ENCODE results near the gene ZACN. TPM values are rescaled to one million over a fixed set of nuclear protein-coding genes. Genes with fewer than 3 reads are reported as not detected.

The ZACN gene
- total and polyA plus RNA-seq, 2 experiments from 2014 or later, result 0.85 TPM; not detected in 1

GRCh38 chr17:76125922-76126321 is 46.9 kb downstream of the ZACN start:
- Histone ChIP-seq H3K4me2 (ENCODE audit: unreplicated experiment) (no peak overlapping the region), H3F3A (ENCODE audit: insufficient read depth) (no peaks in the 10 kb centered on the region), H3K27ac (no peak overlapping the region), H3K9ac (no peak overlapping the region), H3K9me3 (ENCODE audit: low read depth) (no peaks in the 10 kb centered on the region), H3K36me3 (ENCODE audit: low read depth) (no peaks in the 10 kb centered on the region), H2AFZ (no peak overlapping the region), H3K79me2 (ENCODE audit: insufficient read depth) (no peaks in the 10 kb centered on the region), H3K4me1 (ENCODE audit: insufficient read depth) (no peaks in the 10 kb centered on the region), H4K20me1 (ENCODE audit: insufficient read depth) (no peaks in the 10 kb centered on the region), H3K9me2 (ENCODE audit: insufficient read depth) (no peaks in the 10 kb centered on the region), H3K4me3 (no peak overlapping the region), H3K27me3 (replicated peaks; ENCODE audit: insufficient read depth) (peaks cover 5% of the 10 kb centered on the region; the same call in 1 of the 2 replicates)
- 90 to 96% methylated on average over 1 of the region's 1 CpG for WGBS, 2 experiments (ENCODE audit: low coverage in 1 of 2, low lambda C conversion rate in 2 of 2, missing lambda C conversion rate in 2 of 2)
- in situ Hi-C loops (cut with MboI), result no loop called here
- DNase-seq, result no peak
- TF ChIP-seq EZH2 (IDR thresholded peaks at IDR 0.05; ENCODE audit: insufficient read depth, poor library complexity, severe bottlenecking) (no peak), EZH2phosphoT487 (IDR thresholded peaks at IDR 0.05; ENCODE audit: insufficient read depth, low read depth) (no peak)

- in situ Hi-C loops (cut with MboI), result no loop called here
- TF ChIP-seq EZH2phosphoT487 (IDR thresholded peaks at IDR 0.05; ENCODE audit: insufficient read depth, low read depth) (no peak), EZH2 (IDR thresholded peaks at IDR 0.05; ENCODE audit: insufficient read depth, poor library complexity, severe bottlenecking) (no peak)
Measured at GRCh38 chr17:76130473-76130872, 51.5 kb downstream of the ZACN start.

GRCh38 chr17:76131051-76131691 is 52.2 kb downstream of the ZACN start:
- Histone ChIP-seq H3K4me1 (ENCODE audit: insufficient read depth) (no peaks in the 10 kb centered on the region), H3K9ac (no peak overlapping the region), H3K4me3 (no peak overlapping the region), H3K79me2 (ENCODE audit: insufficient read depth) (no peaks in the 10 kb centered on the region), H3K27ac (no peak overlapping the region), H2AFZ (no peak overlapping the region), H3K4me2 (ENCODE audit: unreplicated experiment) (no peak overlapping the region), H4K20me1 (ENCODE audit: insufficient read depth) (no peaks in the 10 kb centered on the region), H3K27me3 (replicated peaks; ENCODE audit: insufficient read depth) (peaks cover 24% of the 10 kb centered on the region), H3K9me2 (ENCODE audit: insufficient read depth) (no peaks in the 10 kb centered on the region), H3K36me3 (ENCODE audit: low read depth) (no peaks in the 10 kb centered on the region), H3F3A (ENCODE audit: insufficient read depth) (no peaks in the 10 kb centered on the region), H3K9me3 (ENCODE audit: low read depth) (no peaks in the 10 kb centered on the region)
- TF ChIP-seq EZH2phosphoT487 (IDR thresholded peaks at IDR 0.05; ENCODE audit: insufficient read depth, low read depth) (no peak), EZH2 (IDR thresholded peaks at IDR 0.05; ENCODE audit: insufficient read depth, poor library complexity, severe bottlenecking) (no peak)
- in situ Hi-C loops (cut with MboI), result no loop called here
- WGBS, 2 experiments (ENCODE audit: low coverage in 1 of 2, low lambda C conversion rate in 2 of 2, missing lambda C conversion rate in 2 of 2), result 34 to 35% methylated on average over 21 of the region's 21 CpGs
- no peak for DNase-seq

More at GRCh38 chr17:76130473-76130872, 51.5 kb downstream of the ZACN start:
- Histone ChIP-seq H3K36me3 (ENCODE audit: low read depth) (no peaks in the 10 kb centered on the region), H3K4me1 (ENCODE audit: insufficient read depth) (no peaks in the 10 kb centered on the region), H3K9me3 (ENCODE audit: low read depth) (no peaks in the 10 kb centered on the region), H3K27ac (no peak overlapping the region), H3K9me2 (ENCODE audit: insufficient read depth) (no peaks in the 10 kb centered on the region), H3F3A (ENCODE audit: insufficient read depth) (no peaks in the 10 kb centered on the region), H4K20me1 (ENCODE audit: insufficient read depth) (no peaks in the 10 kb centered on the region), H3K9ac (no peak overlapping the region), H2AFZ (no peak overlapping the region), H3K4me3 (no peak overlapping the region), H3K27me3 (replicated peaks; ENCODE audit: insufficient read depth) (peaks cover 24% of the 10 kb centered on the region), H3K79me2 (ENCODE audit: insufficient read depth) (no peaks in the 10 kb centered on the region), H3K4me2 (ENCODE audit: unreplicated experiment) (no peak overlapping the region)
- WGBS, 2 experiments (ENCODE audit: low coverage in 1 of 2, low lambda C conversion rate in 2 of 2, missing lambda C conversion rate in 2 of 2), result 45 to 53% methylated on average over 12 to 13 of the region's 13 CpGs
- DNase-seq, result no peak

GRCh38 chr17:76131692-76132573 is 53.0 kb downstream of the ZACN start:
- H3F3A ChIP-seq (ENCODE audit: insufficient read depth), result no peaks in the 10 kb centered on the region

More at GRCh38 chr17:76131692-76132573, 53.0 kb downstream of the ZACN start:
- Histone ChIP-seq H3K79me2 (ENCODE audit: insufficient read depth) (no peaks in the 10 kb centered on the region), H2AFZ (no peak overlapping the region), H4K20me1 (ENCODE audit: insufficient read depth) (no peaks in the 10 kb centered on the region), H3K36me3 (ENCODE audit: low read depth) (no peaks in the 10 kb centered on the region), H3K9ac (no peak overlapping the region), H3K4me2 (ENCODE audit: unreplicated experiment) (no peak overlapping the region), H3K27me3 (replicated peaks; ENCODE audit: insufficient read depth) (peaks cover 30% of the 10 kb centered on the region), H3K4me3 (no peak overlapping the region), H3K4me1 (ENCODE audit: insufficient read depth) (no peaks in the 10 kb centered on the region), H3K9me3 (ENCODE audit: low read depth) (no peaks in the 10 kb centered on the region), H3K27ac (no peak overlapping the region), H3K9me2 (ENCODE audit: insufficient read depth) (no peaks in the 10 kb centered on the region)
- no peak for DNase-seq
- no peak for TF ChIP-seq EZH2phosphoT487 (IDR thresholded peaks at IDR 0.05; ENCODE audit: insufficient read depth, low read depth)
- no peak for TF ChIP-seq EZH2 (IDR thresholded peaks at IDR 0.05; ENCODE audit: insufficient read depth, poor library complexity, severe bottlenecking)
- WGBS, 2 experiments (ENCODE audit: low coverage in 1 of 2, low lambda C conversion rate in 2 of 2, missing lambda C conversion rate in 2 of 2), result 42 to 50% methylated on average over 17 to 21 of the region's 21 CpGs
- in situ Hi-C loops (cut with MboI), result no loop called here

Small RNAs within 50 kb of the gene (microRNA-seq; reads per million reads assigned to microRNA genes)
- gene MIR6868 (ENCODE audit: borderline number of aligned reads), result not detected

Small RNAs within 50 kb of the gene (small RNA-seq; reads per million reads assigned to genes)
- not detected for gene MIR6868 (ENCODE audit: low read depth, low replicate concordance)

Other genes with a start within 250 kb of the ZACN start
- under 0.01 and 0.65 TPM in 2 replicates for gene UNC13D, start 234.8 kb upstream of the ZACN start, total RNA-seq (2014; rRNA removed; shearing (Covaris generic))
- 0.06 TPM in 1 of 2 replicates, not detected in the other for gene UNC13D, start 234.8 kb upstream of the ZACN start, polyA plus RNA-seq (2016; fragmentation: Nextera tagmentation; extraction: Ambion mirVana)
- gene WBP2, start 223.8 kb upstream of the ZACN start, total RNA-seq (2014; rRNA removed; shearing (Covaris generic)), result 17.4 and 22.9 TPM in 2 replicates
- 59.4 and 64.8 TPM in 2 replicates for gene WBP2, start 223.8 kb upstream of the ZACN start, polyA plus RNA-seq (2016; fragmentation: Nextera tagmentation; extraction: Ambion mirVana)
- gene TRIM47, start 200.6 kb upstream of the ZACN start, total RNA-seq (2014; rRNA removed; shearing (Covaris generic)), result 1.4 and 2.4 TPM in 2 replicates
- 1.2 and 2.0 TPM in 2 replicates for gene TRIM47, start 200.6 kb upstream of the ZACN start, polyA plus RNA-seq (2016; fragmentation: Nextera tagmentation; extraction: Ambion mirVana)
- gene TRIM65, start 182.2 kb upstream of the ZACN start, total RNA-seq (2014; rRNA removed; shearing (Covaris generic)), result 24.2 and 25.7 TPM in 2 replicates
- 9.9 and 10.2 TPM in 2 replicates for gene TRIM65, start 182.2 kb upstream of the ZACN start, polyA plus RNA-seq (2016; fragmentation: Nextera tagmentation; extraction: Ambion mirVana)
- gene MRPL38, start 174.3 kb upstream of the ZACN start, total RNA-seq (2014; rRNA removed; shearing (Covaris generic)), result 18.8 and 36.9 TPM in 2 replicates
- gene MRPL38, start 174.3 kb upstream of the ZACN start, polyA plus RNA-seq (2016; fragmentation: Nextera tagmentation; extraction: Ambion mirVana), result 51.9 and 58.4 TPM in 2 replicates
- 8.3 and 16.6 TPM in 2 replicates for gene FBF1, start 138.1 kb upstream of the ZACN start, total RNA-seq (2014; rRNA removed; shearing (Covaris generic))
- 4.3 TPM in 2 replicates for gene FBF1, start 138.1 kb upstream of the ZACN start, polyA plus RNA-seq (2016; fragmentation: Nextera tagmentation; extraction: Ambion mirVana)
- 27.6 and 36.3 TPM in 2 replicates for gene ACOX1, start 100.0 kb upstream of the ZACN start, total RNA-seq (2014; rRNA removed; shearing (Covaris generic))
- gene ACOX1, start 100.0 kb upstream of the ZACN start, polyA plus RNA-seq (2016; fragmentation: Nextera tagmentation; extraction: Ambion mirVana), result 17.4 and 20.5 TPM in 2 replicates
- gene TEN1, start 99.9 kb upstream of the ZACN start, total RNA-seq (2014; rRNA removed; shearing (Covaris generic)), result 18.2 and 19.5 TPM in 2 replicates
- 21.2 and 23.1 TPM in 2 replicates for gene TEN1, start 99.9 kb upstream of the ZACN start, polyA plus RNA-seq (2016; fragmentation: Nextera tagmentation; extraction: Ambion mirVana)
- 0.43 and 1.5 TPM in 2 replicates for gene CDK3, start 78.3 kb upstream of the ZACN start, total RNA-seq (2014; rRNA removed; shearing (Covaris generic))
- 1.9 and 2.0 TPM in 2 replicates for gene CDK3, start 78.3 kb upstream of the ZACN start, polyA plus RNA-seq (2016; fragmentation: Nextera tagmentation; extraction: Ambion mirVana)
- not detected in 2 replicates for gene EVPL, start 51.9 kb upstream of the ZACN start, total RNA-seq (2014; rRNA removed; shearing (Covaris generic))
- gene EVPL, start 51.9 kb upstream of the ZACN start, polyA plus RNA-seq (2016; fragmentation: Nextera tagmentation; extraction: Ambion mirVana), result not detected in 2 replicates
- 28.8 and 38.2 TPM in 2 replicates for gene SRP68, start 6.7 kb upstream of the ZACN start, total RNA-seq (2014; rRNA removed; shearing (Covaris generic))
- gene SRP68, start 6.7 kb upstream of the ZACN start, polyA plus RNA-seq (2016; fragmentation: Nextera tagmentation; extraction: Ambion mirVana), result 69.8 and 76.5 TPM in 2 replicates
- not detected in 2 replicates for gene GALR2, start 4.4 kb upstream of the ZACN start, total RNA-seq (2014; rRNA removed; shearing (Covaris generic))
- gene GALR2, start 4.4 kb upstream of the ZACN start, polyA plus RNA-seq (2016; fragmentation: Nextera tagmentation; extraction: Ambion mirVana), result 0.18 TPM in 1 of 2 replicates, not detected in the other
- 88.0 and 101 TPM in 2 replicates for gene EXOC7, start 24.6 kb downstream of the ZACN start, total RNA-seq (2014; rRNA removed; shearing (Covaris generic))
- gene EXOC7, start 24.6 kb downstream of the ZACN start, polyA plus RNA-seq (2016; fragmentation: Nextera tagmentation; extraction: Ambion mirVana), result 98.6 and 101 TPM in 2 replicates
- gene FOXJ1, start 62.1 kb downstream of the ZACN start, total RNA-seq (2014; rRNA removed; shearing (Covaris generic)), result not detected in 2 replicates
- not detected in 2 replicates for gene FOXJ1, start 62.1 kb downstream of the ZACN start, polyA plus RNA-seq (2016; fragmentation: Nextera tagmentation; extraction: Ambion mirVana)
- gene RNF157, start 161.3 kb downstream of the ZACN start, total RNA-seq (2014; rRNA removed; shearing (Covaris generic)), result 4.0 TPM in 1 of 2 replicates, not detected in the other
- 0.31 TPM in 1 of 2 replicates, not detected in the other for gene RNF157, start 161.3 kb downstream of the ZACN start, polyA plus RNA-seq (2016; fragmentation: Nextera tagmentation; extraction: Ambion mirVana)
- gene UBALD2, start 186.2 kb downstream of the ZACN start, total RNA-seq (2014; rRNA removed; shearing (Covaris generic)), result 5.6 and 6.4 TPM in 2 replicates
- 0.56 and 1.2 TPM in 2 replicates for gene UBALD2, start 186.2 kb downstream of the ZACN start, polyA plus RNA-seq (2016; fragmentation: Nextera tagmentation; extraction: Ambion mirVana)
- 3.7 and 4.0 TPM in 2 replicates for gene QRICH2, start 229.1 kb downstream of the ZACN start, total RNA-seq (2014; rRNA removed; shearing (Covaris generic))
- 1.3 and 1.5 TPM in 2 replicates for gene QRICH2, start 229.1 kb downstream of the ZACN start, polyA plus RNA-seq (2016; fragmentation: Nextera tagmentation; extraction: Ambion mirVana)

Measured in GM23248 (cell line).